Measurements from ENCODE around the gene LDLRAD3.

DNA sequence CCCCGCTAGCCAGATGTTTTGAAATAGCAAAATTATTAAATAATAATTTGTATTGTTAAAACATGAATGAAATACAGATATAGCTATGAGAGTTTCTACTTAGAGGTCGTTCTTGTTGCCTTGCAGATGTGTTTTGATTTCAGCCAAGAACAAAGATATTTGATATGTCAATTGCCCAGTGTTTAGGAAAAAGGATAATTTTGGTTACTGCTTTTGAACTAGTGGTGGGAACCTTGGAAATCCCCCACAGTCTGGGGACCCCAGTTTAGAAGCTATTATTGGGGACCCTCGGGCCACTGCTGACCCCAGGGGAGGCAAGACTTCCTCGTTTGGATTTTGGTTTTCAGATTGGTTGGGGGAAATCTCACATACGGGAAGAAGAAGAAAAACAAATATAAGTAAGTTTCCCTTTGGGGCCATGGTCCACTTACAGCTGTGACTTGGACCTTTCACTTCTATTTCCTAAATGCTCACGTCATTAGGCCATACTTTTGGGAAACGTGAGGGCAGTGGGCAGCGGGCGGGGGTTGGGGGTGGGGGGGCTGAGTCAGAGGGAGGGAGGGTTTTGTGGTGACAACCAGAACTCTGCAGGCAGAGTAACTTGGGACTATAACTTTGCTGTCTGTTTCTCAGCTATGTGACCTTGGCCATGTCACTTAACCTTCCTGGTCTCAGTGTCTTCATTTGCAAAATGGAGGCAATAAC lies 37.0 kb downstream of the LDLRAD3 start:
- no peak for TF ChIP-seq CTCF (IDR thresholded peaks at IDR 0.05)
- TF ChIP-seq POLR2A (IDR thresholded peaks at IDR 0.05), result no peak
